GM18519 (cell line): ENCODE results near the gene CTIF.
A peak's percentile ranks its signal among the peaks of the same experiment; 100 is the strongest.

ENCODE experiments used
- ATAC-seq: cut with Tn5 transposase; IDR thresholded peaks from one replicate; pipeline ENCODE4 v1.9.1; 2021; ENCODE audit warnings: mild to moderate bottlenecking, moderate library complexity; ENCODE audit not compliant: unreplicated experiment, low FRiP score

Gene CTIF

GRCh38 chr18:48780201-48780912, 241.5 kb downstream of the CTIF start:
- ATAC-seq: no peak

GRCh38 chr18:48780913-48781162, 242.0 kb downstream of the CTIF start:
- ATAC-seq: no peak

- no peak for ATAC-seq
Measured at GRCh38 chr18:48781163-48781987, 242.5 kb downstream of the CTIF start.

- ATAC-seq: no peak
Measured at GRCh38 chr18:48781988-48782363, 243.1 kb downstream of the CTIF start.

GRCh38 chr18:48782381-48782861, 243.6 kb downstream of the CTIF start:
- ATAC-seq: no peak

GRCh38 chr18:48783616-48784520, 245.0 kb downstream of the CTIF start:
- ATAC-seq: no peak

GRCh38 chr18:48784656-48785055, 245.8 kb downstream of the CTIF start:
- no peak for ATAC-seq

- ATAC-seq: peak; percentile 85
Measured at GRCh38 chr18:48785091-48785614, 246.3 kb downstream of the CTIF start.

GRCh38 chr18:48785736-48786454, 247.1 kb downstream of the CTIF start:
- ATAC-seq: no peak

- ATAC-seq: no peak
Measured at GRCh38 chr18:48786455-48787202, 247.8 kb downstream of the CTIF start.

- ATAC-seq: no peak
Measured at GRCh38 chr18:48787203-48788151, 248.6 kb downstream of the CTIF start.

- ATAC-seq: no peak
Measured at GRCh38 chr18:48788373-48788772, 249.5 kb downstream of the CTIF start.

GRCh38 chr18:48789259-48789812, 250.5 kb downstream of the CTIF start:
- ATAC-seq: no peak

- no peak for ATAC-seq
Measured at GRCh38 chr18:48790226-48790863, 251.5 kb downstream of the CTIF start.

GRCh38 chr18:48790869-48791635, 252.2 kb downstream of the CTIF start:
- ATAC-seq: no peak

GRCh38 chr18:48791636-48792105, 252.8 kb downstream of the CTIF start:
- ATAC-seq: no peak

- no peak for ATAC-seq
Measured at GRCh38 chr18:48792141-48792540, 253.3 kb downstream of the CTIF start.
